Stomach (tissue), 4 donors: ENCODE measurements around the gene LIMA1.

Experiments
- POLR2A ChIP-seq, 4 donors: fragments of 450-650 bp; IDR thresholded peaks; one replicate each; pipeline ENCODE4 v1.6.1; 2016; ENCODE audit warnings: antibody characterized with exemption in 4 of 4, control low read depth in 2 of 4, mild to moderate bottlenecking in 1 of 4, moderate library complexity in 1 of 4
- POLR2AphosphoS5 ChIP-seq, 3 donors: sonication (generic); formaldehyde crosslinking; IDR thresholded peaks; one replicate each; pipeline ENCODE4 v1.6.1; 2016; ENCODE audit warnings: antibody characterized with exemption in 3 of 3
- TF ChIP-seq, protein P1 (sequence below), 7 experiments: fragments of 450-650 bp in 4 of 7; fragments of 200-600 bp in 3 of 7; sonication (generic) in 3 of 7; IDR thresholded peaks; one replicate each; pipeline ENCODE4 v1.5.1; 2016 to 2019; ENCODE audit warnings: antibody characterized with exemption in 7 of 7, control low read depth in 2 of 7, mild to moderate bottlenecking in 1 of 7

DNA sequence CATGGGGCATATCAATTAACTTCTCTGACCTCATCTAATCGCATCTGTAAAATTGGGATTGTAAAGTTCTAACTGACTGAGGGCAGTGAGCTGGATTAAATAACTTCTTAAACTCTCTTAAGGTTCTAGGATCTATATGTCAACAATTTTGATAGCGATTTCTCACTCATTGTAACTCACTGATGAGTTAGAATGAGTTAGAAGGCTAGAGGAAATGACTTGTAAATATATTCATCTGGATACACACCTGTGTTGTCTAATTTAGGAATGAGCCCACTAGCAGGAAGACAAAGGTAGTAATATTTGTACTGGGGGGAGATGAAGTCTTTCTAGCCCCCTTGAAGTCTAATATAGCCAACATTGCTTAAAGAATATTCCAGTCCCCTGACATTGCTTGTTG lies 69.9 kb downstream of the LIMA1 start:
- TF ChIP-seq, protein P1, sequence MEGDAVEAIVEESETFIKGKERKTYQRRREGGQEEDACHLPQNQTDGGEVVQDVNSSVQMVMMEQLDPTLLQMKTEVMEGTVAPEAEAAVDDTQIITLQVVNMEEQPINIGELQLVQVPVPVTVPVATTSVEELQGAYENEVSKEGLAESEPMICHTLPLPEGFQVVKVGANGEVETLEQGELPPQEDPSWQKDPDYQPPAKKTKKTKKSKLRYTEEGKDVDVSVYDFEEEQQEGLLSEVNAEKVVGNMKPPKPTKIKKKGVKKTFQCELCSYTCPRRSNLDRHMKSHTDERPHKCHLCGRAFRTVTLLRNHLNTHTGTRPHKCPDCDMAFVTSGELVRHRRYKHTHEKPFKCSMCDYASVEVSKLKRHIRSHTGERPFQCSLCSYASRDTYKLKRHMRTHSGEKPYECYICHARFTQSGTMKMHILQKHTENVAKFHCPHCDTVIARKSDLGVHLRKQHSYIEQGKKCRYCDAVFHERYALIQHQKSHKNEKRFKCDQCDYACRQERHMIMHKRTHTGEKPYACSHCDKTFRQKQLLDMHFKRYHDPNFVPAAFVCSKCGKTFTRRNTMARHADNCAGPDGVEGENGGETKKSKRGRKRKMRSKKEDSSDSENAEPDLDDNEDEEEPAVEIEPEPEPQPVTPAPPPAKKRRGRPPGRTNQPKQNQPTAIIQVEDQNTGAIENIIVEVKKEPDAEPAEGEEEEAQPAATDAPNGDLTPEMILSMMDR (IDR thresholded peaks at IDR 0.05), result no peak
- TF ChIP-seq POLR2AphosphoS5 (IDR thresholded peaks at IDR 0.05) (no peak), POLR2A (IDR thresholded peaks at IDR 0.05) (no peak)
